Neural crest cell (in vitro differentiated cells): ENCODE results near the gene CLEC4D. TPM values are rescaled to one million over a fixed set of nuclear protein-coding genes. Genes with fewer than 3 reads are reported as not detected.

Experiments used
- DNase-seq: peaks from one replicate; pipeline ENCODE4 v3.0.0; 2021; ENCODE audit warnings: low read depth, mixed read lengths, low spot score
- H3K27ac Mint-ChIP-seq: one replicate; pipeline ENCODE4 v1.8.0; 2021; ENCODE audit warnings: mild to moderate bottlenecking, mixed read lengths; ENCODE audit not compliant: unreplicated experiment
- H3K27me3 Mint-ChIP-seq: 2 replicates; pipeline ENCODE4 v1.8.0; 2021; ENCODE audit warnings: low read depth, mild to moderate bottlenecking, mixed read lengths
- H3K36me3 Mint-ChIP-seq: 2 replicates; pipeline ENCODE4 v1.8.0; 2021; ENCODE audit warnings: low read depth, mild to moderate bottlenecking, mixed read lengths
- H3K4me1 Mint-ChIP-seq: 2 replicates; pipeline ENCODE4 v1.8.0; 2021; ENCODE audit warnings: mixed read lengths
- H3K4me3 Mint-ChIP-seq: one replicate; pipeline ENCODE4 v1.8.0; 2021; ENCODE audit warnings: mild to moderate bottlenecking, mixed read lengths
- H3K9me3 Mint-ChIP-seq: 2 replicates; pipeline ENCODE4 v1.8.0; 2021; ENCODE audit warnings: mixed read lengths
- CTCF ChIP-seq: fragments of 200-600 bp; sonication (generic); conservative IDR thresholded peaks from 2 replicates; pipeline ENCODE4 v1.5.0; 2021; ENCODE audit warnings: antibody characterized with exemption, mild to moderate bottlenecking
- total RNA-seq: library from RNA; stranded (reverse); gene quantifications from 2 replicates; pipeline ENCODE4 v1.2.1, GENCODE V29; 2021

CLEC4D gene
- total RNA-seq, 1 donor from 2014 or later, result not detected

- no peak overlapping the region for H3K27ac Mint-ChIP-seq
- H3K36me3 Mint-ChIP-seq, result no peaks in the 10 kb centered on the region
- no peaks in the 10 kb centered on the region for H3K9me3 Mint-ChIP-seq
- H3K4me3 Mint-ChIP-seq, result no peak overlapping the region
- no peak for TF ChIP-seq CTCF
- no peaks in the 10 kb centered on the region for H3K4me1 Mint-ChIP-seq
- DNase-seq, result no peak
- H3K27me3 Mint-ChIP-seq, result peaks cover 3% of the 10 kb centered on the region
These were observed 4.1 kb upstream of the CLEC4D start for GRCh38 chr12:8508910-8509841.

- no peak overlapping the region for H3K4me3 Mint-ChIP-seq
- no peaks in the 10 kb centered on the region for H3K4me1 Mint-ChIP-seq
- no peaks in the 10 kb centered on the region for H3K36me3 Mint-ChIP-seq
- no peak for DNase-seq
- H3K27ac Mint-ChIP-seq, result no peak overlapping the region
- H3K9me3 Mint-ChIP-seq, result peaks cover 2% of the 10 kb centered on the region
- no peak for TF ChIP-seq CTCF
- peaks cover 5% of the 10 kb centered on the region for H3K27me3 Mint-ChIP-seq
These were observed 4.7 kb downstream of the CLEC4D start for GRCh38 chr12:8517971-8518370.

DNA sequence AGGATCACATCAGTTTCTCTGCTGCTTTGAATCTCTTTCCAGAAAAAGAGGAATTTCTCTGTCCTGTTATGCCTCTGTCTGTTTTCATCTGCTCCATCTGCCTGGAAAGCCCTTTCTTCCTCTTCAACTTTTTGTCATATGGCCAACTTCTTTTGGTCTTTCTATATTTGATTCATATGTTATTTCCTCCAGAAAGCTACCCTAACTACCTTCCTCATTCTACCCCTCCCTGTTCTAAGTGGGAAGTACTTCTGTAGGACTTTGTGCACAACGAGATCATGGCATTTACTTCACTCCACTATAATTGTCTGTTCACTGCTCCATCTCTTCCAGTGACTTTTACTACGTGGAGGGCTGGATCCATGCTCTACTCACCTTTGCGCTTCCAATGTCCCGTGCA, 5.9 kb downstream of the CLEC4D start:
- DNase-seq, result no peak
- H3K4me3 Mint-ChIP-seq, result no peak overlapping the region
- no peak for TF ChIP-seq CTCF
- peaks cover 3% of the 10 kb centered on the region for H3K36me3 Mint-ChIP-seq
- no peak overlapping the region for H3K27ac Mint-ChIP-seq
- H3K27me3 Mint-ChIP-seq, result peaks cover 5% of the 10 kb centered on the region
- H3K4me1 Mint-ChIP-seq, result no peaks in the 10 kb centered on the region
- H3K9me3 Mint-ChIP-seq, result peaks cover 5% of the 10 kb centered on the region

DNA sequence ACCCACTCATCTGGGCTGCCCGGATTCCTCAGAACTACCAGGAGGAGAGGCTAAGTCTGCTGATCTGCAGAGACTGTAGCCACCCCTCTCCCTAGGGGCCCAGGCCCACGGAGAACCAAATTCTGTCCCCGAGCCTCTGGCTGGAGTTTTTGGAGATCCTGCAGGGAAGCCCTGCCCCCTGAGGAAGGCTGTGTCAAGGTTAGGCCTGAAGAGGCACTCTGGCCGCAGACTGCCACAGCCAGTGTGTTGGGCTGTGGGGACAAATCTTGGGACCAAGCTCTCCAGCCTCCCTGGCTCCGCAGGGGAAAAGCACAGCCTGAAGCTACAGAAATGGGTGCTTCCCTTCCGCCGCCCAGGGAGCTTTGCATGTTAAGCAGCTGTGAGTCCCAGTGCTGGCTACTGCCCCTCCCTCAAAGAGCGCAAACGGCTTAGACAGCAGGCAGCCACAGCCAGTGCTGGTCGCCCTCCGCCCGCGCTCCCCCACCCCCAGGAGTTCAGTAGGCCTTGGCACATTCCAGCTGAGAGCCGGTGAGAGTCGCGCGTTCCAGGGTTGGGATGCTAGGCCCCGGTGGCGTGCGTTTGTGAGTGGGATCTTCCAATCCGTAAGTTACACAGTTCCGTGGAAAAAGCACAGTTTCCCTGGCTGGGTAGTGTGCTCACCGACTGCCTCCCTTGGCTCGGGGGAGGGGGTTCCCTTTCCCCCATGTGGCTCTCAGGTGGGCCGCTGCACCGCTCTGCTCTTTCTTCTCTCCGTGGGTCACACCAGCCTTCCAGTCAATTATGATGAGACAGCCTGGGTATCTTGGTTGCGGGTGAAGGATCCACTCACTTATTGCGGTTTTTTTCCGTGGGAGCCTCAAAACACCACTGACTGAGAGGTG, 14.2 kb downstream of the CLEC4D start:
- no peak overlapping the region for H3K4me3 Mint-ChIP-seq
- H3K9me3 Mint-ChIP-seq, result peaks cover 19% of the 10 kb centered on the region
- DNase-seq, result no peak
- no peaks in the 10 kb centered on the region for H3K4me1 Mint-ChIP-seq
- H3K36me3 Mint-ChIP-seq, result peaks cover 13% of the 10 kb centered on the region
- H3K27ac Mint-ChIP-seq, result no peak overlapping the region
- TF ChIP-seq CTCF, result no peak
- H3K27me3 Mint-ChIP-seq, result no peaks in the 10 kb centered on the region

DNA sequence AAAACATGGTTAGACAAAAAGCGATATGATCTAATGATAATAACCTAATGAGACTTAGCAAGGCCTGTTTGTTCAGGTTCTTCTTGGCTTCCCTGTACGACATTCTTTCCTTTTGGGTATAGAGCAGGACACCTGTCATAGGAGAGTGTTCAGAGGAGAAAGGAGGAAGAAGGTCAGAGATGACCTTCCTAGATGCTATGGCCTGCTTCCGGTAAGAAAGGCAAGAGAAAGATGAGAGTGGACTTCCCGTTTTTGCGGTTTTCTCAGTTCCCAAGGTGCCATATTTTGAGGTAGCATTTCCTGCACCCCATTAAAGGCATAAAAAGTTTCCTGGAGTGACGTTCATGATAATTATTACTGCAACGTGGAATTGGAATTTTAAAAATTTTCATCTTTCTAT, 18.7 kb downstream of the CLEC4D start:
- H3K4me3 Mint-ChIP-seq, result no peak overlapping the region
- H3K36me3 Mint-ChIP-seq, result peaks cover 2% of the 10 kb centered on the region
- H3K9me3 Mint-ChIP-seq, result no peaks in the 10 kb centered on the region
- no peak overlapping the region for H3K27ac Mint-ChIP-seq
- H3K4me1 Mint-ChIP-seq, result no peaks in the 10 kb centered on the region
- DNase-seq, result no peak
- peaks cover 12% of the 10 kb centered on the region for H3K27me3 Mint-ChIP-seq
- no peak for TF ChIP-seq CTCF
